Ishikawa (cell line): ENCODE measurements around the gene PDAP1.

ENCODE experiments used
- EGR1 ChIP-seq: IDR thresholded peaks from 2 replicates; pipeline ENCODE4 v1.6.1; 2012
- EP300 ChIP-seq: IDR thresholded peaks from 2 replicates; pipeline ENCODE4 v1.6.1; 2012; ENCODE audit warnings: borderline replicate concordance
- MAX ChIP-seq: IDR thresholded peaks from 2 replicates; pipeline ENCODE4 v1.6.1; 2012
- RAD21 ChIP-seq: IDR thresholded peaks from 2 replicates; pipeline ENCODE4 v1.6.1; 2012; ENCODE audit warnings: low read depth
- REST ChIP-seq: IDR thresholded peaks from 2 replicates; pipeline ENCODE4 v1.6.1; 2012; ENCODE audit warnings: low read depth, mild to moderate bottlenecking
- TAF1 ChIP-seq: IDR thresholded peaks from 2 replicates; pipeline ENCODE4 v1.6.1; 2012; ENCODE audit warnings: low read depth, mild to moderate bottlenecking
- TEAD4 ChIP-seq: IDR thresholded peaks from 2 replicates; pipeline ENCODE4 v1.6.1; 2012
- USF1 ChIP-seq: IDR thresholded peaks from 2 replicates; pipeline ENCODE4 v1.6.1; 2012
- YY1 ChIP-seq: IDR thresholded peaks from 2 replicates; pipeline ENCODE4 v1.6.1; 2012; ENCODE audit warnings: low read depth

- TF ChIP-seq EP300, result no peak
- TF ChIP-seq EGR1, result no peak
- no peak for TF ChIP-seq RAD21
- no peak for TF ChIP-seq TEAD4
- TF ChIP-seq USF1, result peak; percentile 86
- TF ChIP-seq MAX, result peak; percentile 66
- no peak for TF ChIP-seq YY1
- TF ChIP-seq TAF1, result no peak
- TF ChIP-seq REST, result no peak
Observed at GRCh38 chr7:99428972-99429566, 20.7 kb upstream of the PDAP1 start.
